HG03378 (cell line): ENCODE measurements around the gene UTP11.

Source experiments
- ATAC-seq: cut with Tn5 transposase; IDR thresholded peaks from one replicate; pipeline ENCODE4 v1.9.1; 2021; ENCODE audit warnings: mild to moderate bottlenecking, moderate library complexity; ENCODE audit not compliant: unreplicated experiment

The UTP11 gene

DNA sequence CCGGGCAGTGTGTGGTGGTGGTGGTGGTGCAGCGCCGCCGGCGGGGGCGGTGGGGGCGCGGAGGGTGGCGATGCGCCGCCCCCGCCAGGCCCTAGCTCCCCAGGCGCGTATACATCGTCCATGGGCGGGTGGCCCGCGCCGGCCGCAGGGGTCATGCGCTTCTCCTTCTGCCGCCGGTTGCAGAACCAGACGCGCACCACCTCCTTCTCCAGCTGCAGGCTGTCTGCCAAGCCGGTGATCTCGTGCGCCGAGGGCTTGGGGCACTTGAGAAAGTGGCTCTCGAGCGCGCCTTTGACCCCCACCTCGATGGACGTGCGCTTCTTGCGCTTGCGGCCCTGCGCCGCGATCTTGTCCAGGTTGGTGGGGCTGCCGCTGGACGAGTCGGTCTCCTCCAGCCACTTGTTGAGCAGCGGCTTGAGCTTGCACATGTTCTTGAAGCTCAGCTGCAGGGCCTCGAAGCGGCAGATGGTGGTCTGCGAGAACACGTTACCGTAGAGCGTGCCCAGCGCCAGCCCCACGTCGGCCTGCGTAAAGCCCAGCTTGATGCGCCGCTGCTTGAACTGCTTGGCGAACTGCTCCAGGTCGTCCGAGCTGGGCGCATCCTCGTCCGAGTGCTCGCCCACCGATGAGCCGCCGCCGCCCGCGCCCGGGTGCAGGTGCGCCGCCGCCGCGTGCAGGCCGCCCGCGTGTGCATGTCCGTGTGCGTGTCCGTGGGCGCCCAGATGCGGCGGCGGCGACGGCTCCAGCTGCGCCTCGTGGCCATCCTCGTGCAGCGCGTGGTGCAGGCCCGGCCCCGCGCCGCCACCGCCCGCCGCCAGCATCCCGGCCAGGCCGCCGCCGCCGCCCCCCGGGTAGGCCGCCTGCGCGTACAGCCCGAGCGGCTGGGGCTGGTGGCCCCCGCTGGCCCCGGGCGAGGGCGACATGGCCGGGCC, 33.1 kb downstream of the UTP11 start:
- ATAC-seq = no peak

- ATAC-seq = no peak
These were observed 33.9 kb downstream of the UTP11 start, which contains the start of gene POU3F1 for GRCh38 chr1:38046333-38046883. POU3F1 (minus strand) TSS chr1:38046793; CDS start chr1:38046743, 50 bp downstream.

DNA sequence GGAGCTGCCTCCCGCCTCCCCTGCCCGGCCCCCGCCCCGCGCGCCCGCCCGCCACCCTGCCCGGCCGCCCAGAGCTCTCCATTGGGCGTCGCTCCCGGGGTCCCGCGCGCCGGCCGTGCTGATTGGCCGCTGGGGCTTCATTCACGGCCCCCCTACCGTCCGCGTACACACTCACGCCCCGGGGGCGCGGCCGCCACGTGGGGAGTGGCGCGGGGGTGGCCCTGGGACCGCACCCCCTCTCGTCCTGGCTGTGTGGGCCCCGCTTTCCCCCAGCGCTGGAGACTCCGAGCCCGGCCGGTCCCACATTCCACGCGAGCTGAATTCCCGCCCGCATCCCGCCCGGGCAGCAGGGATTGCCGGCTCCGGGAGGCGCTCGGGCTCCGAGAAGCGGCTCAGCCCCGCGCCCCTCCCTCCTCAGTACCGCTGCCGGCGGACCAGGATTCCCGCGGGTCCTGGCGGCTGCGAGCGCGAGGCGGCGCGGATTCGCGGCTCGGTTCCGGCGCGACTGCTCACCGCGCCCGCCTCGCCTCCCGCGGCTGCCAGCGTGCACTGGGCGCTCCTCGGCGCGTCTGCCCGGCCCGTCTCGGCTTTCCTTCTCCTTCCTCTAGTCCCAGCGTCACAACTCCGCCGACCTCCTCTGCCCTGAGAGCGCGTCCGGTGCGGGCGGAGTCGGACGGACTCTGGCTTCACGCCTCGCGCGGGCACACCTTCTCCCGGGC, 34.5 kb downstream of the UTP11 start:
- ATAC-seq = no peak

DNA sequence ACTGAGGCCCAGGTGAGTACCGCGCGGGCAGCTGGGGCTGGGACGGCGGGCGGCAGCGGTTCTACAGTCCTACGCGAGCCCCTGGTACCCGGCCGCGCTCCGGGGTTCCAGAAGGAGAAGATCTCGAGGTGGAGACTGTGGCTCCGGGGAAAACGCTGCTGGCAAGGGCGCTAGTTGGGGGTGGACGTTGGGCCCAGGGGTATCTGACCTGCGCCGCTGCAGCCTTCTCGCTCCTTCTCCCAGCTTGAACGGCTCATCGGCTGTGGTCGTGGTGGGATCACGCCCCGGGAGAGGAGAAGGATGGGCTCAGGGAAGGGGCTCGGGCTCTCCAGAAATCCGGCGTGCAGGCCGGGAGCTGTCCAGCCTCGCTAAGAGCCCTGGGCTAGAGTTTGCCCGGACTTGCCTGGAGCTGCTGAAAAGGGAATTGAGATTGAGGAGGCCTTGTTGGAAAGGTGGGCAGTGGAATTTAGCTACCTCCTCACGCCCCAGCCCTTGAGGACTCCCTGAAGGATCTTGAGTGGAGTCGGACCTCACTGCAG, 35.1 kb downstream of the UTP11 start:
- no peak for ATAC-seq

DNA sequence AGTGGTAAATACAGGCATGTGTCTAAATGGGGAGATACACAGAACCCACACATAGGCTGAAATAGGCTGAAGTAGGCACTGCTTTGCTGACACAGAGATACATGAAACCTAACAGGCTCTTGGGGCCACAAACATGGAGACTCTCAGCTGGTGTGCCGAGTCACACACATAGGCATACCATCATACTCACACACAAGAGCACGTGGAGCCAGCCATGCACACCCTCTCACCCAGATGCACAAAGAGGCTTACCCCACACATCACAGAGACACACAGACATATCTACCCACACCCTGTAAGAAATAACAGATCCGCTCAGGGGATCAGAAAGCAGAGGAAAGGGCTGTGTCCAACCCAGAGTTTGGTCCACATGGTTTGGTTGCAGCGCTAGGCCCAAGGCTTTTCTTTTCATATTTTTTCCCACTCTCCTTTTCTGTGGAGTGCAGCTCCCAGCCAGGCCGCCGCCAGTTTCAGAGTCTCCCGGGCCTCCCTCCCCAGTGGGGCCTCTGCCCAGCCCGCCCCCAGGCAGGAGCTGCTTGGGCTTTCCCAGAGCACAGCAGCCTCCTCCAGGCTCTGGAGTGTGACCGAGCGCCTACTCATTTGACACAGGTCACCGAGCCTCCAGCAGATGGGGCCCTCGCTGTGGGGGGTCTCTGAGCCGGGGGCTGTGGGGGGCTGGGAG, 38.0 kb downstream of the UTP11 start:
- ATAC-seq = no peak

GRCh38 chr1:38051079-38051543, 38.6 kb downstream of the UTP11 start:
- no peak for ATAC-seq

GRCh38 chr1:38052750-38053415, 40.3 kb downstream of the UTP11 start:
- ATAC-seq = no peak

GRCh38 chr1:38053416-38054091, 41.0 kb downstream of the UTP11 start:
- ATAC-seq = no peak

DNA sequence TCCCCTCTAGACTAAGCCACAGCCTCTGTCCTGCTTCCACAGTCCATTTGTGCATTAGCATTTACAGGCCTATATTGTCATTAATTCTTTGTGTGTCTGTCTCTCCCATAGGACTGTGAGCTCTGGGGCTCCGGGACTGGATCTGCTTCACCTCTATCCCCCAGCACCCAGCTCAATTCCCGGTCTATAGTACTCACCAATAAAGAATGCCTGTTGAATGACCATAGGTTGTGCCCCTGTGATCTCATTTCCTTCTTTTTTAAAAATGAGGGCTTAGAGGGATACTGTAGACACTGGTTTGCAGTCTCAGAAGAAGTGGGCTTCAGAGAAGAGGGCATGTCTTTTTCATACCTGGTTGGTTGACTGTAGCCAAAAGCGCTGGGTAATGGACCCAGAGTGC, 42.9 kb downstream of the UTP11 start:
- no peak for ATAC-seq

GRCh38 chr1:38055965-38056364, 43.4 kb downstream of the UTP11 start:
- no peak for ATAC-seq

GRCh38 chr1:38059635-38060250, 47.2 kb downstream of the UTP11 start:
- ATAC-seq = no peak

GRCh38 chr1:38060498-38060897, 48.0 kb downstream of the UTP11 start:
- no peak for ATAC-seq

GRCh38 chr1:38061290-38061689, 48.8 kb downstream of the UTP11 start:
- no peak for ATAC-seq

GRCh38 chr1:38061883-38062328, 49.4 kb downstream of the UTP11 start:
- peak; percentile 58 for ATAC-seq

GRCh38 chr1:38062361-38063288, 50.1 kb downstream of the UTP11 start:
- ATAC-seq = no peak

DNA sequence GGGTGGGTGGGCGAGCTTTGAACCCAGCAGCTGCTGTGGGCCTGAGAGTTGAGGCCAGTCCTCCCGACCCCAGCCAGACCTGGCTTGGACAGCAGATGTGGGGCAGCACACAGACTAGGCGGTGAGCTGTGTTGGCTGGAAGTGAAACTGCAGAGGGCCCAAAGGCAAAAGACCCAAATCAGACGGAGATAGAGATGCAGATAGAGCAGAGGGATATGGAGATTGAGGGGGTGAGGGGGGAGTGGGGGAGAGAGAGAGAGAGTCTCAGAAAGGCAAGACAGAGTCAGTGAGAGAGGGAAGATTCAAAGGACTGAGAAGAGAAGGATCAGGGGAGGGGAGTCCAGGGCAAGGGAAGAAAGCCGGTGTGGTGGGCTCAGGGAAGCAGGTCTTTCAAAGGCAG, 51.1 kb downstream of the UTP11 start:
- no peak for ATAC-seq

DNA sequence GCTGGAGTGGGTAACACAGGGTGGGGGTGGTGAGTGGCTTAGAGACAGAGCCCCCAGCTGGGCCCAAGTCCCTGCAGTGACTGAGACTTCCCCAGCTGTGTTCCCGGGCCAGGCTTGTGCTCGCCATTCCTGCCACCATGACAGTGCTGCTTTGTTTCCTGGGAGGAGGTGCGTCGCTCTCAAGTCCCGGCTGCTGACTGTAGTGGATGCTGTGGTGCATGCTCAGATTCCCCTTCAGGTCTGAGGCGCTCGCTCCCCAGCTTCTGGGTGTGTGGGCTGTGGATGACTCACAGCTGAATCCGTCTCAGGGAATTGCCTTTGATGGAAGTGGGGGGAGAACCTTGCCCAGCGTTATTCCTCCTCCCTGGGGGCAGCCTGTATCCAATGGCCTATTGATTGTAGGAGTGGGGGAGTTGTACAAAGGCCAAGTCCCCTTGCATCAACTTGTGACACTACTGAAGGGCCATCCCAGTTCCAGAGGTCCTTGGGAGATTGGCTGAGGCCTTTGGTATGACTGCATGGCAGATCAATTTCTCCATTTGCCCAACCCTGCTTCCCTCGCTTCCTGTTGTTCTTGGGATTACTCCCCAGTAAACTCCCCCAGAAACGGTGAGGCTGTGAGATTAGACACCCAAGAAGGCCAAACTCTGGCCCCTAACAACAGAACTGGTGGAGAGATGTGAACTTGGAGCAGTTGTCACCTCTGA, 51.8 kb downstream of the UTP11 start:
- ATAC-seq = no peak
